NCI-H187 treated with DMSO at 0.1 percent for 48 hours (cell line): ENCODE measurements around the gene KRTAP10-12.
"Not testable (repeated sequence)": the region's sequence is repeated elsewhere in the genome, so short reads cannot be mapped to it uniquely, and the experiment has no call there.

Experiments
- DNase-seq: peaks from one replicate; lab custom pipeline; 2025; lab: John Stamatoyannopoulos, UW

The KRTAP10-12 gene

DNA sequence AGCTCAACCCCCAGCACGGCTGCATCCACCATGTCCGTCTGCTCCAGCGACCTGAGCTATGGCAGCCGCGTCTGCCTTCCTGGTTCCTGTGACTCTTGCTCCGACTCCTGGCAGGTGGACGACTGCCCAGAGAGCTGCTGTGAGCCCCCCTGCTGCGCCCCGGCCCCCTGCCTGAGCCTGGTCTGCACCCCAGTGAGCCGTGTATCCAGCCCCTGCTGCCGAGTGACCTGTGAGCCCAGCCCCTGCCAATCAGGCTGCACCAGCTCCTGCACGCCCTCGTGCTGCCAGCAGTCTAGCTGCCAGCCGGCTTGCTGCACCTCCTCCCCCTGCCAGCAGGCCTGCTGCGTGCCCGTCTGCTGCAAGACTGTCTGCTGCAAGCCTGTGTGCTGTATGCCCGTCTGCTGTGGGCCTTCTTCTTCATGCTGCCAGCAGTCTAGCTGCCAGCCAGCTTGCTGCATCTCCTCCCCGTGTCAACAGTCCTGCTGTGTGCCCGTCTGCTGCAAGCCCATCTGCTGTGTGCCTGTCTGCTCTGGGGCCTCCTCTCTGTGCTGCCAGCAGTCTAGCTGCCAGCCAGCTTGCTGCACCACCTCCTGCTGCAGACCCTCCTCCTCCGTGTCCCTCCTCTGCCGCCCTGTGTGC is at the start of gene KRTAP10-12:
KRTAP10-12 (plus strand) TSS at position 1 of the 639 bp plus-strand sequence; CDS start at position 31, 30 bp downstream.
- DNase-seq, result not testable (repeated sequence)

DNA sequence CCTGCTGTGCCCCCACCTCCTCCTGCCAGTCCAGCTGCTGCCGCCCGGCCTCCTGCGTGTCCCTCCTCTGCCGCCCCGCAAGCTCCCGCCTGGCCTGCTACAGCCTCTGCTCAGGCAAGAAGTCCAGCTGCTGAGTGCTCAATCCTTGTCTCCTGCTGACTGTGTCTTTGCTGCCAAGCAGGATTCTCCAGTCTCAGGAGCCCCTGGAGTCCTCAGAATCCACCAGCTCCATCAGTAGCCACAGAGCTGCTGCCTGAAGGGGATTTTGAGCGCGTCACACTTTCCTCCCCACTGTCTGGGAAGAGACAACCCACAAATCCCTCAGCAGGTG is 49.8 kb upstream of the KRTAP10-12 start:
- DNase-seq, result no peak

DNA sequence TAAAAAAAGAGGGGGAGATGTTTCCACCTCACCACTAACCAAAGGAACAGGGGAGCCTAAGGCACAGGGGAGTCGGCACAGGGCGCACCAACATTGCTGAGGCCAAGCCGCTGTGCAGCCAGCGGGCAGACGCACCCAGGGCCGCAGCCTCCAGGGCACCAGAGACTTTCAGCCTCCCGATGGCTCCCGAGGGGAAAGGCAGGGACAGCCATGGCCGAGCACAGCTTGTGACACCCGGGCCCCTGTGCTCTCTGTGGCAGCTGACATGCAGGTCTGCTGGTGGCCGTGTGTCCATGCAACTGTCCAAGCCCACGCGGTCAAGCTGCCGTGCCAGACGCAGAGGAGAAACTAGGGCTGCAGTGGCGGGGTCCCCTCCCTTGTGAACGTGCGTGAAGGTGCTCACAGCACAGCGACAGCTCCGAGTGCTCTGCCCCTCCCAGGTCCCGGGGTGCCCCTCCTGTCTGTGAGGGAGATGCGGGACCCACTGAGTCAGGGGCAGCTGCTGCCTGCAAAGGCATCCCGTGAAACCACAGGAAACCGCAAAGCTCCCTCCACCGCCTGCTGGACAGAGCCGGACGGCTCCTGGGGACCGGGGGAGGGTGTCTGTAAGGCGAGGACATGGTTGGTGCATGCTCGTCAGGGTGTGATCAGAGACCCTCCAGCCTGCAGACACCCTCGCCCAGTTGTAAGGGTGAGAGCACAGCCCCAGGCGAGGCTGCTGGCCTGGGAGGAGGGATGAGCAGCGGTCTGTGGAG is 48.2 kb upstream of the KRTAP10-12 start:
- DNase-seq, result no peak

GRCh38 chr21:44649521-44650100 is 47.4 kb upstream of the KRTAP10-12 start:
- DNase-seq, result no peak

DNA sequence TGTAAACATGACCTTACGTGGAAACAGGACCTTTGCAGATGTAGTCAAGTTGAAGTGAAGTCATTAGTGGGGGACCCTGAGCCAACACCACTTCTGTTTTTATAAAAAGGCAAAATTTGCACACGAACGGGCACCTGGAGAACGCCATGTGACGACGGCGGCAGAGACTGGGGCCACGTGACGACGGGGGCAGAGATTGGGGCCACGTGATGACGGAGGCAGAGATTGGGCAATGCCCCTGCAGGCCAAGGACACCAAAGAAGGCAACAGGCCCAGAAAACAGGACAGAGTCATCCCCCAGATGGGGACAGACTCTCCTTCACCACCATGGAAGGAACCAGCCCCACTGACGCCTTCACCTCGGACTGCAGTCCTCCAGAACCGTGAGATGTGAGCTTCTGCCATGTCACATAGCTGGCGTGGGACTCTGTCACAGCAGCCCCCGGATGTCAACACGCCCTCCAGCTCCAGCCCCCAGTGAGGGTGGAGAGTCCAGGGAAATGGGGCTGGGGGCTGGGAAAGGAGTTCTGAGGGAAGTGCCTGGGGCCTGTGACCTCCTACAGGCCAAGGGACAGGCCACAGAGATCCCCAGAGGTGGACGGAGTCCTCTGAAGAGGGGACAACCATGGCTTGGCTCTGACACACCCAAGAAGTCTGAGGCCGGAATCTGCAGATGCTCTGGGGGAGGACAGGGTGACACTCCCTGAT is 46.6 kb upstream of the KRTAP10-12 start:
- DNase-seq, result no peak

DNA sequence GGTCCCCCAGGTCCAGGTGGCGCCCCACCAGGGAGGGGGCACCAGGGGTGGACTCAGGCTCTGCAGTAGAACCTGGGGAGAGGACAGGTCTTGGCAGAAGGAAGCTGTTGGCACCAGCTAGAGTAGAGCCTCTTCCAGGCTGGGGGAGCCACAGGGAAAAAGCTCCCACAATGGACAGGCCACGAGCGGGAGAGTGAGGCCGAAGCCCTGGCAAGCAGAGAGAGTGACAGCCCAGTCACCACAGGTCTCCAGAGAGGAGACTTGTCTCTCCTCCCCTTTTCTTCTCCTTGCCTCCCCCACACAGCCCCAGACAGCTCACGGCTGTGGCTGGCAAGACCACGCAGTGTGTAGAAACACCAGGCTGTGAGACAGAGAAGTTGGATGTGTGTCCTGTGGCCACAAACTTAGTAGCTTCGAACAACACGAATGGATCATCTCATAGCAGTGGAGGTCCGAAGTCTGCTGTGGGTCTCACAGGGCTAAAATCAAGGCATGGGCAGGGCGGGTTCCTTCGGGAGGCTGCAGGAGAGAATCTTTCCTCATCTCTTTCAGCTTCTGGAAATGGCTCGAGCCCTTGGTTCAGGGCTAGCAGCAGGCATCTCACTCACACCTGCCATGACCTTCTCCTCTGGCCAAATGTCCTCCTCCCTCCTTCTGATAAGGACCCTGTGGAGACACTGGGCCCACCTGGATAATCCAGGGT is 45.8 kb upstream of the KRTAP10-12 start:
- DNase-seq, result no peak

- no peak for DNase-seq
These were observed 43.8 kb upstream of the KRTAP10-12 start for GRCh38 chr21:44653123-44653522.

DNA sequence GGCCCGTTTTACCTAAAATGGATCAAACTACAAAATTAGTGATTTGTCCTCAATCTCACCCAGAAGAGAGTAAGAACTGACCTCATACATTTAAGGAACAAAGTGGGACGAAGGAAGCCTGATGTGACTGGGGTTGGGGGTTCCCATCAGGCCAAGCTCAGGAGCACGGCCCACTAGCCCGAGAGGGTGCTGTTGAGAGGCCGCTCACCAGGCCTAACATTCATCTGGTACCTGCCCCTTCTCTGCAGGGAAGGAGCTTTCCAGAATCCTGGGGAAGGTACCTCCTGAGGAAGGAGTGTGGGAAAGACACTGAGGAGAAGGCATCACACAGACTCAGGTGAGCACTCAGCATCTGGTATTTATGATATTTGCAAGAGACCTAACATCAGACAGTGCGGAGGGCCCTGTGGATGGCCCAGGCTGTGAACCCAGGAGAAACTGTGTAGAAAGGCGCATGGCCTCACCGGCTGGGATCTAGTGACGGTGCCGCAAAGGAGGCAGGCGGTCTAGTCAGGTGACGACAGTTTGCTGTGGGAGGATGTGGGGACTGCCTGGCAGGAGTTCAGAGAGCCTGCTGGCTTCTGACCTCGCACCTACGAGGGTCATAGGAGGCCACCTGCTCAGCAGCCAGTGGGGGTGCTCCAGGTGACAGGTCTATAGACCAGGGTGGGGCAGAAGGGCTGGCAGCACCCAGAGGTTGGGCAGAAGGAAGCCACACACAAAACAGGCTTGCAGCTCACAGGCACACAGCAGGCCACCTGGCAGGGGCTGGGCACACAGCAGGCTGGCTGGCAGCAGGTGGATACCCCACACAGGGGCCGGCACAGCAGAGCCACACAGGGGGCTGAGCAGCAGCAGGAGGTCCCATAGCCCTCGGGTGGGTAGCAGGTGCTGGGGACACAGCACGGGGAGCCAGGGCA is 43.1 kb upstream of the KRTAP10-12 start:
- no peak for DNase-seq

- DNase-seq, result no peak
These were observed 42.3 kb upstream of the KRTAP10-12 start, which contains the start of gene KRTAP12-4 for GRCh38 chr21:44654576-44655175. TSS of gene KRTAP12-4 (minus strand) at chr21:44654659. CDS start at chr21:44654614, 45 bp downstream.

DNA sequence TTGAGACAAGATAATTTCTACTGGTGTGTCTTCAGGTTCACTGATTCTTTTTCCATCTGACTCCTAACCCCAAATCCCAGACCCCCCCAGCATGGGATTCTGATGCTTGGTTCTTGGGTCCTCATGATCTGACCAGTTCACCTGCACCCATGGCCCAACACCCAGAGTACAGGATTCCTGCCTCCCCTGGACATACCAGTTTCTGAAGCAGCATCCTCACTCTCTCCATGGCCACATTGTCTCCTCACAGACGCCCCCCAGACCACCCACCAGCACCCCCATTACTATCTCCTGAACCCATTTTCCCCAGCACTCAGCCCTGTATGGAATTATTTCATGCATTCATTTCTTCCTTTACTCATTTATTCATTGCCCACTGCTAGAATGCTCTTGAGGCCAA is 40.1 kb upstream of the KRTAP10-12 start:
- no peak for DNase-seq

GRCh38 chr21:44657635-44658540 is 39.1 kb upstream of the KRTAP10-12 start, which contains the start of gene KRTAP12-3:
TSS of gene KRTAP12-3 (plus strand) at chr21:44657932. CDS start at chr21:44657980, 48 bp downstream.
- DNase-seq, result no peak

DNA sequence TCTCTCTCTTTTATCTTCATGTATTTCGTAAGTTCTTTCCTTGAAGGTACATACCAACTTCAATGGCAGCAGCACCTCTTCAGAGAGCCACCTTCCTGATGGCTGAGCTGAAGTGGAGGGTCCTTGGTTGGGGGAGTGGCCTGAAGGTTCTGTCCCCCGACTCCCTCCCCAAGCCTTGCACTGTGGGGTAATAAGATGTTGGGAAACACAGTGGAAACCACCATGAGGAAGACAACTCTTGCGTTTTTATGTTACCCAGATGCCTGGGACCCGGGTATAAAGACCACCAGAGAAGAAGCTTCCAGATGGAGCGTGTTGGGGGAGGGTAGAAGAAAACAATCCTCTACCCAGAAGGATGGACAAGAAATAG is 38.4 kb upstream of the KRTAP10-12 start:
- DNase-seq, result no peak

DNA sequence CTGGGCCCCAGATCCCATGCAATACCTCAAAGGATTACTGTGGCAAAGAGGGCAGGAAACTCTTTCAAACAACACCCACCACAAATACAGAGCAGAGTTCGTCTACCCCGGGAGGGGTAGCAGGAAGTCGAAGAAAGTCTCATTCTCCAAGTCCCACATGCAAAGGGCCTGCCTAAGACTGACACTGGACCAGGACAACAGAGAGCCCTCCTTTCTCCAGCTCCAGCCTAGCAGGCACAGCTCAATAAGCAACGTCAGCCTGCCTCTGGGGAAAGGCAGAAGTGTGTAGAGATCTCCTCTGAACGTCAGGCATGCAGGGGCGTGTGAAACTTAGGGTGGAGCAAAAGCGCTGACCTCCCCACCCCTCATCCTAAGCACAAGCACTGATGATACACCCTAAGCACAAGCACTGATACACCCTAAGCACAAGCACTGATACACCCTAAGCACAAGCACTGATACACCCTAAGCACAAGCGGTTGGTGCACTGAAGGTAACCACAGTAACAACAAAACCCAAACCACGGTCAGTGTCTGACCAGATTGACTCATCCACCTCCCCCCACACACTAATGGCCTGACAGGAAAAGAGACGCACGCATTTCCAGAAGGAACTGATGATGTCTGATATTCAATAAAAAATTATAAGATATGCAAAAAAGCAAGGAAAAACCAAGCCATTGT is 37.9 kb upstream of the KRTAP10-12 start:
- DNase-seq, result no peak

DNA sequence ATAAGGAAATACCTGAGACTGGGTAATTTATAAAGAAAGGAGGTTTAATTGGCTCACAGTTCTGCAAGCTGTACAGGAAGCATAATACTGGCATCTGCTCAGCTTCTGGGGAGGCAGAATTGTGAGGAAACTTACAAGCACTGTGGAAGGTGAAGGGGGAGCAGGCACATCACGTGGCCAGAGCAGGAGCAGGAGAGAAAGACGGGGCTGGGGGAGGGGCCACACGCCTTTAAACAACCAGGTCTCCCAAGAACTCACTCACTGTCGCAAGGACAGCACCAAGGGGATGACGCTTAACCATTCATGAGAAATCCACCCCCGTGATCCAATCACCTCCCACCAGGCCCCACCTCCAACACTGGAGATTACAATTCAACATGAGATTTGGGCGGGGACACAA is 35.4 kb upstream of the KRTAP10-12 start:
- DNase-seq, result not testable (repeated sequence)

- DNase-seq, result no peak
These were observed 32.3 kb upstream of the KRTAP10-12 start for GRCh38 chr21:44664691-44665090.

- no peak for DNase-seq
These were observed 30.3 kb upstream of the KRTAP10-12 start, which contains the start of gene KRTAP12-2 for GRCh38 chr21:44666401-44667320. TSS of gene KRTAP12-2 (minus strand) at chr21:44666927. CDS start at chr21:44666886, 41 bp downstream.

DNA sequence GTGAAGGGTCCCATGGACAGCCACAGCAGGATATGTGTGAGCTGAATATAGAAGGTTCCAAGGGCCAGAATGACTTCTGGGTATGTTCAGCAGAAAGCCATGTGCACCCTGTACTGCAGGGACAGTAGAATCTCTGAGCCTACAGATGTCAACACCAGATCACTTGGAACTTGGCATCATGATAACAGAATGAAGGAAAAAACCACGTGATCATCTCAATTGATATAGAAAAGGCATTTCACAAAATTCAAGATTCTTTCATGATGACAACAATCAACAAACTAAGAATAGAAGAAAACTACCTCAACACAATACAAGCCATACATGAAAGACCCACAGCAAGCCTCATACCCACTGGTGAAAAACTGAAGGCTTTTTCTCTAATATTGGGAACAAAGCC is 29.4 kb upstream of the KRTAP10-12 start:
- DNase-seq, result no peak
